Type B pancreatic cell (in vitro differentiated cells): ENCODE data around the gene HECW1. TPM values are rescaled to one million over a fixed set of nuclear protein-coding genes. Genes with fewer than 3 reads are reported as not detected.

Source experiments
- DNase-seq: peaks from one replicate; pipeline ENCODE4 v3.0.0; 2021; ENCODE audit warnings: mixed read lengths; ENCODE audit not compliant: unreplicated experiment; ENCODE audit errors: extremely low spot score
- H3K27ac Mint-ChIP-seq: 2 replicates; pipeline ENCODE4 v1.8.0; 2021; ENCODE audit warnings: mild to moderate bottlenecking, mixed read lengths
- H3K27me3 Mint-ChIP-seq: 2 replicates; pipeline ENCODE4 v1.8.0; 2021; ENCODE audit warnings: mixed read lengths
- H3K36me3 Mint-ChIP-seq: 2 replicates; pipeline ENCODE4 v1.8.0; 2021; ENCODE audit warnings: mixed read lengths
- H3K4me1 Mint-ChIP-seq: one replicate; pipeline ENCODE4 v1.8.0; 2021; ENCODE audit warnings: mixed read lengths; ENCODE audit not compliant: unreplicated experiment
- H3K4me3 Mint-ChIP-seq: 2 replicates; pipeline ENCODE4 v1.8.0; 2021; ENCODE audit warnings: mild to moderate bottlenecking, mixed read lengths
- H3K9me3 Mint-ChIP-seq: 2 replicates; pipeline ENCODE4 v1.8.0; 2021; ENCODE audit warnings: mixed read lengths
- total RNA-seq: library from RNA; stranded (reverse); gene quantifications from 2 replicates; pipeline ENCODE4 v1.2.1, GENCODE V29; 2021; ENCODE audit warnings: low replicate concordance
- TF ChIP-seq, protein P1 (sequence below): fragments of 200-600 bp; sonication (generic); conservative IDR thresholded peaks from 2 replicates; pipeline ENCODE4 v1.5.0; 2021; ENCODE audit warnings: antibody characterized with exemption, mild to moderate bottlenecking

The HECW1 gene
- total RNA-seq, 1 donor from 2014 or later: 1.4 TPM

DNA sequence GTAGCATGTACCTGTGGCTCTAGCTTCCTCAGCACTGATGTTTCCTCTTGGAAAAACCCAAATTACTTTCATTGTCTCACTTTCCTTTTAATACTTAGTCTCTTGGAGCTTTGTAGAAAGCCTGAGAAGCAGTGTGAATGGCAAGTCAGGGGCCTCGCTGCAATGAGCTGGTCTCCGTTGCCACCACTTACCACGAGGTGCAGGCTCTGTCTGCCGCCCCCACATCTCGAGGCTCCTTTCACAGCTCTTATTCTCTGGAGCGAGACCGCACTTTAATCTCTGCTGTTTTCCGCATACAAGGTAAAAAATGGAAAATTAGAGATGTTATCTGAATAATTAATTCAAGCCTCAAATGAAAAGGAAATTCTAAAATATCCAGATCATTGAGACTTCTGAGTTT, 186.2 kb downstream of the HECW1 start:
- no peaks in the 10 kb centered on the region for H3K9me3 Mint-ChIP-seq
- peaks cover 35% of the 10 kb centered on the region for H3K4me1 Mint-ChIP-seq
- no peak overlapping the region for H3K4me3 Mint-ChIP-seq
- TF ChIP-seq, protein P1, sequence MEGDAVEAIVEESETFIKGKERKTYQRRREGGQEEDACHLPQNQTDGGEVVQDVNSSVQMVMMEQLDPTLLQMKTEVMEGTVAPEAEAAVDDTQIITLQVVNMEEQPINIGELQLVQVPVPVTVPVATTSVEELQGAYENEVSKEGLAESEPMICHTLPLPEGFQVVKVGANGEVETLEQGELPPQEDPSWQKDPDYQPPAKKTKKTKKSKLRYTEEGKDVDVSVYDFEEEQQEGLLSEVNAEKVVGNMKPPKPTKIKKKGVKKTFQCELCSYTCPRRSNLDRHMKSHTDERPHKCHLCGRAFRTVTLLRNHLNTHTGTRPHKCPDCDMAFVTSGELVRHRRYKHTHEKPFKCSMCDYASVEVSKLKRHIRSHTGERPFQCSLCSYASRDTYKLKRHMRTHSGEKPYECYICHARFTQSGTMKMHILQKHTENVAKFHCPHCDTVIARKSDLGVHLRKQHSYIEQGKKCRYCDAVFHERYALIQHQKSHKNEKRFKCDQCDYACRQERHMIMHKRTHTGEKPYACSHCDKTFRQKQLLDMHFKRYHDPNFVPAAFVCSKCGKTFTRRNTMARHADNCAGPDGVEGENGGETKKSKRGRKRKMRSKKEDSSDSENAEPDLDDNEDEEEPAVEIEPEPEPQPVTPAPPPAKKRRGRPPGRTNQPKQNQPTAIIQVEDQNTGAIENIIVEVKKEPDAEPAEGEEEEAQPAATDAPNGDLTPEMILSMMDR: no peak
- no peaks in the 10 kb centered on the region for H3K36me3 Mint-ChIP-seq
- H3K27ac Mint-ChIP-seq: no peak overlapping the region
- DNase-seq: no peak
- H3K27me3 Mint-ChIP-seq: peaks cover 34% of the 10 kb centered on the region

DNA sequence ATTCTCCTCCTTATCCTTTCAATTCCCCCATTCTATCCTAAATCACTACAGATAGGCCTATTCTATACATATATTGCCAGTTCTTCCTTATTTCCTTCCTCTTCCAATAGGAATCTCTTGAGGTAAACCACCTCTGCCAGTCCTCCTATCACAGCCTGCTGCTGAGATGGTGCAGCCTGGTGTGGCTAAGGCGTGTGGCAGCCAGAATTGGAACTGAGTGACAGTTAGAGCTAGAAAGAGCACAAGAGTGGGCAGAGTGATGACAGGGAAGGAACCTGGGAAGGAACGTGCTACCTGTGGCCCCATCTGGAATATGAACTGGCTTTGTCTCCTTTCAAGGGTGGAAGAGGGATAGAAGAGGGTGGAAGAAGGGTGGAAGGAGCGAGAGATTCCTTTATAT, 187.7 kb downstream of the HECW1 start:
- H3K27me3 Mint-ChIP-seq: peaks cover 27% of the 10 kb centered on the region

DNA sequence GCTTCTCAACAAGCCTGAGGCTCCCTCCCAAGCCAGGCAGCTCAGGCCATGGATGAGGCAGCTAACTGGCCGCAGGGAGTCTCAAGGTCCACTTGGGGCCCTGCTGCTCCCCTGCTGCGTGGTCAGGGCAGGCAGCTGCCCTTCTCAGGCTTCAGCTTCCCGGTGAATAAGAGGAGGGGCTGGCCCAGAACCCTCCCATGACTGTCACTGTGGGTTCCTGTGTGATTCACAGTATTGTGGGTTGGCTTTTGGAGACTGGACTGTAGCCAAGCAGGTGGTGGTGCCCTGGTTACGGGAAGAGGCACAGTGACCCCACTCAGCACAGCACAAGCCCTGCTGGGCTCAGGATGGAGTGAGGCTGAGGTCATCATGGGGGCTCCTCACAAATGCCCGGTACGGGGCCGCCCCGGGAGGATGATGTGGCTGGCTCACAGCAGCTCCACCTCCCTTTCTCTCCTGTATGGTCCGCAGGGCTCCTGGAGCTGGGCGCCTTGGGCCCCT, 189.8 kb downstream of the HECW1 start:
- TF ChIP-seq, protein P1: no peak

More for the DNA sequence above, 187.7 kb downstream of the HECW1 start:
- H3K27ac Mint-ChIP-seq: no peak overlapping the region
- H3K9me3 Mint-ChIP-seq: no peaks in the 10 kb centered on the region
- H3K36me3 Mint-ChIP-seq: no peaks in the 10 kb centered on the region
- TF ChIP-seq, protein P1: no peak
- DNase-seq: no peak
- H3K4me1 Mint-ChIP-seq: peaks cover 30% of the 10 kb centered on the region
- no peak overlapping the region for H3K4me3 Mint-ChIP-seq

DNA sequence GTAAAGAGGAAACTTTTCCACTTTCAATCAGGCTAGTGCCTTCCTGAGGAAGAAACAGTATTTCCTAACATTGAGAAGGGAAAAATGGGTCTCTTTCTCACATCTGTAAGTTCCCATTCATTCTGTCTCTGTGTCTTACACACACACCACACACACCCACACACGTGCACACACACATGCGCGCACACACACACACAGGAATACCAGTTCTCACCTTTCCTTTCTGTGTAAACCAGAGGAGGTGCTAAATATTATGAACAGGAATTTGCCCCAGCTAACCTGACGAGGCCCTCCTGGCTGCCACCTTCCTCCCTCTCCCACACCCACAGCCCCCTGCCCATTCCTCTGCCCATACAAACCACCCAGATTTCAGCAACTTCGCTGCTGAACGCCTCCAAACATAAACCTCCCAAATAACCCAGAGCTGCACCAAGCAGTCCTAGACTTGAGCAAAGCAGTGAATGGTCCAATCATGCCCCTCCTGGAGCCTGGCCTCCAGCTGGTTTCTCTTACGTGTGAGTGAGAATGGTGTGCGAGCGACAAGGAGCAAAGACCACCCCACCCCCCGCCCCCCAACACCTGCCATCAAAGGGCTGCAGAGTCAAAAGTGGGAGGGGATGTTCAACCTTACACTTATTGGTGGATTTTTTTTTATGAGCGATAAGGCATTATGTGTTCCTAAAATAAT, 190.5 kb downstream of the HECW1 start:
- Mint-ChIP-seq H3K36me3 (no peaks in the 10 kb centered on the region), H3K27ac (no peak overlapping the region), H3K9me3 (no peaks in the 10 kb centered on the region), H3K4me3 (no peak overlapping the region), H3K27me3 (peaks cover 30% of the 10 kb centered on the region), H3K4me1 (peaks cover 10% of the 10 kb centered on the region)
- TF ChIP-seq, protein P1: no peak
- DNase-seq: no peak

More for the DNA sequence above, 189.8 kb downstream of the HECW1 start:
- DNase-seq: no peak
- Mint-ChIP-seq H3K4me1 (peaks cover 14% of the 10 kb centered on the region), H3K27me3 (peaks cover 30% of the 10 kb centered on the region), H3K27ac (no peak overlapping the region), H3K4me3 (no peak overlapping the region), H3K9me3 (no peaks in the 10 kb centered on the region), H3K36me3 (no peaks in the 10 kb centered on the region)

DNA sequence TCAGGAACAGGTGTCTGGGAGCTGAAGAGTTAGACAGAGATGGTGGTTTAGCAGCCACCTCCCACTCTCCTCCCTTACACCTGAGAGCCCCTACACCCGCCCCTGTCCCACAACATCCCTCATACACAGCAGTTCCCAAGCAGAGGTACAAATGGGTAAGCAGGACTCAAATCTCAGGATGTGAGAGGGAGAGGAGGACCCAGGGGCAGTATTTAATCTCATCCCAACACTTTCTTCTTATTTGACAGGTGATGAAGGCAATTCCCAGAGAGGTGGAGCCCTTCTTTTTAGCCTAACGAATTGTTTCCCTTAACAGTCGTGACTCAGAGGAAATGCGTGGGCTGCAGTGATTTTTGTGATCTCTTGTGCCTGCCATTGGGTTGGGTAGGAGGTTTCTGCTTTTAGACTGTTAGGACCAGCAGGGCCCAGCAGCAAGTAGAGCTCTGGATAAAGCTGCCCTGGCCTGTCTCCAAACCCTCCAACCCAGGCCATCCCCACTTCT, 191.3 kb downstream of the HECW1 start:
- peaks cover 10% of the 10 kb centered on the region for H3K4me1 Mint-ChIP-seq
- TF ChIP-seq, protein P1: no peak
- no peak overlapping the region for H3K27ac Mint-ChIP-seq
- DNase-seq: no peak
- H3K27me3 Mint-ChIP-seq: peaks cover 29% of the 10 kb centered on the region
- H3K9me3 Mint-ChIP-seq: no peaks in the 10 kb centered on the region
- H3K36me3 Mint-ChIP-seq: no peaks in the 10 kb centered on the region
- H3K4me3 Mint-ChIP-seq: no peak overlapping the region
